Astrocyte (in vitro differentiated cells and primary cell): ENCODE results near the gene PRR5L. TPM values are rescaled to one million over a fixed set of nuclear protein-coding genes. Genes with fewer than 3 reads are reported as not detected.
A peak's percentile ranks its signal among the peaks of the same experiment; 100 is the strongest.

Experiments
- DNase-seq: peaks from one replicate; pipeline ENCODE4 v3.0.0-alpha.2; 2010; ENCODE audit warnings: low read depth
- FAIRE-seq: peaks from 2 replicates; lab custom pipeline; 2011; peaks lifted over from hg19 to GRCh38; lab: Jason Lieb, UNC
- H2AFZ ChIP-seq: 2 replicates; pipeline ENCODE4 v1.6.0; 2012; ENCODE audit warnings: low read depth, low read length, inconsistent platforms
- H3K27ac ChIP-seq: 2 replicates; pipeline ENCODE4 v1.5.1; 2011; ENCODE audit warnings: low read depth, low read length, inconsistent platforms
- H3K27me3 ChIP-seq: 2 replicates; pipeline ENCODE4 v1.6.0; 2011; ENCODE audit warnings: low read length, inconsistent platforms; ENCODE audit not compliant: insufficient read depth
- H3K36me3 ChIP-seq: 2 replicates; pipeline ENCODE4 v1.5.1; 2011; ENCODE audit warnings: low read length, inconsistent platforms; ENCODE audit not compliant: insufficient read depth
- H3K4me1 ChIP-seq: 2 replicates; pipeline ENCODE4 v1.5.1; 2011; ENCODE audit warnings: low read length, inconsistent platforms; ENCODE audit not compliant: insufficient read depth
- H3K4me2 ChIP-seq: 2 replicates; pipeline ENCODE4 v1.6.0; 2012; ENCODE audit warnings: low read length, inconsistent platforms
- H3K4me3 ChIP-seq: 2 replicates; pipeline ENCODE4 v1.5.1; 2011; ENCODE audit warnings: low read depth, mild to moderate bottlenecking, low read length, inconsistent platforms; ENCODE audit not compliant: insufficient read depth
- H3K79me2 ChIP-seq: 2 replicates; pipeline ENCODE4 v1.6.0; 2012; ENCODE audit warnings: mild to moderate bottlenecking, low read length, inconsistent platforms; ENCODE audit not compliant: insufficient read depth
- H3K9ac ChIP-seq: 2 replicates; pipeline ENCODE4 v1.6.0; 2012; ENCODE audit warnings: mild to moderate bottlenecking, low read length, inconsistent platforms
- H3K9me3 ChIP-seq: 2 replicates; pipeline ENCODE4 v1.5.1; 2012; ENCODE audit warnings: low read depth, mild to moderate bottlenecking, low read length, inconsistent platforms; ENCODE audit not compliant: insufficient read depth
- H4K20me1 ChIP-seq: 2 replicates; pipeline ENCODE4 v1.6.0; 2012; ENCODE audit warnings: low read length, inconsistent platforms; ENCODE audit not compliant: insufficient read depth
- H3K27ac Mint-ChIP-seq: one replicate; pipeline ENCODE4 v1.8.0; 2021; ENCODE audit warnings: mild to moderate bottlenecking, mixed read lengths; ENCODE audit not compliant: unreplicated experiment
- H3K27me3 Mint-ChIP-seq: one replicate; pipeline ENCODE4 v1.8.0; 2021; ENCODE audit warnings: low read depth, mixed read lengths; ENCODE audit not compliant: unreplicated experiment
- H3K36me3 Mint-ChIP-seq: one replicate; pipeline ENCODE4 v1.8.0; 2021; ENCODE audit warnings: low read depth, mixed read lengths; ENCODE audit not compliant: unreplicated experiment
- H3K4me1 Mint-ChIP-seq: one replicate; pipeline ENCODE4 v1.8.0; 2021; ENCODE audit warnings: low read depth, mixed read lengths; ENCODE audit not compliant: unreplicated experiment
- H3K4me3 Mint-ChIP-seq: one replicate; pipeline ENCODE4 v1.8.0; 2021; ENCODE audit warnings: mild to moderate bottlenecking, moderate library complexity, mixed read lengths; ENCODE audit not compliant: unreplicated experiment
- H3K9me3 Mint-ChIP-seq: one replicate; pipeline ENCODE4 v1.8.0; 2021; ENCODE audit warnings: mild to moderate bottlenecking, mixed read lengths; ENCODE audit not compliant: unreplicated experiment
- EZH2 ChIP-seq: IDR thresholded peaks from 2 replicates; pipeline ENCODE4 v1.6.1; 2012; ENCODE audit warnings: mild to moderate bottlenecking, low read length, inconsistent platforms; ENCODE audit not compliant: insufficient read depth
- total RNA-seq: library from RNA; stranded (reverse); gene quantifications from 2 replicates; pipeline ENCODE4 v1.2.1, GENCODE V29; 2021
- TF ChIP-seq, protein P1 (sequence below): IDR thresholded peaks from 2 replicates; pipeline ENCODE4 v1.5.1; 2011; ENCODE audit warnings: low read depth, mild to moderate bottlenecking, inconsistent platforms, low read length, moderate library complexity; ENCODE audit not compliant: insufficient read depth

PRR5L gene
- total RNA-seq, 1 donor from 2014 or later, result 55.6 TPM

DNA sequence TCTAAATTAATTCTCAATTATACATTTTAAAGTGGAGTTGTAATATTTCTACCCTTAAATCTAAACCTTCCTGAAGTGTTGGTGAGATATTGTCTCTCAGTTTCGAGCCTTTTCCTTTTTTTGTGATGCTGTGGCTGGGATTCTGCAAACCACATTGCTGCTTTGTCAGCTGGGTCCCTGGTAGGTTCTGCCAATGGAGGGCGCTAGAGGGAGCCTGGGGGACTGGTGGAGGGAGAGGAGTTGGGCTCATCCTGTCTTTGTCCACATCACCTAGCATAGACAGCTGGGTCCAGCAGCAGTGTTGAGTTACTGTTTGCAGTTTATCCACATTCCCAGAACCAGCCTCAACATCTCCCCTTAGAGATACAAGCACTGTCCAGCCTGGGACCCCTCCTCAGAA is 173.0 kb downstream of the PRR5L start:
- DNase-seq, result no peak
- TF ChIP-seq EZH2, result no peak
- TF ChIP-seq, protein P1, sequence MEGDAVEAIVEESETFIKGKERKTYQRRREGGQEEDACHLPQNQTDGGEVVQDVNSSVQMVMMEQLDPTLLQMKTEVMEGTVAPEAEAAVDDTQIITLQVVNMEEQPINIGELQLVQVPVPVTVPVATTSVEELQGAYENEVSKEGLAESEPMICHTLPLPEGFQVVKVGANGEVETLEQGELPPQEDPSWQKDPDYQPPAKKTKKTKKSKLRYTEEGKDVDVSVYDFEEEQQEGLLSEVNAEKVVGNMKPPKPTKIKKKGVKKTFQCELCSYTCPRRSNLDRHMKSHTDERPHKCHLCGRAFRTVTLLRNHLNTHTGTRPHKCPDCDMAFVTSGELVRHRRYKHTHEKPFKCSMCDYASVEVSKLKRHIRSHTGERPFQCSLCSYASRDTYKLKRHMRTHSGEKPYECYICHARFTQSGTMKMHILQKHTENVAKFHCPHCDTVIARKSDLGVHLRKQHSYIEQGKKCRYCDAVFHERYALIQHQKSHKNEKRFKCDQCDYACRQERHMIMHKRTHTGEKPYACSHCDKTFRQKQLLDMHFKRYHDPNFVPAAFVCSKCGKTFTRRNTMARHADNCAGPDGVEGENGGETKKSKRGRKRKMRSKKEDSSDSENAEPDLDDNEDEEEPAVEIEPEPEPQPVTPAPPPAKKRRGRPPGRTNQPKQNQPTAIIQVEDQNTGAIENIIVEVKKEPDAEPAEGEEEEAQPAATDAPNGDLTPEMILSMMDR, result peak; percentile 59
- Mint-ChIP-seq H3K27me3 (no peaks in the 10 kb centered on the region), H3K4me3 (peak overlapping the region; percentile 35), H3K27ac (peak overlapping the region; percentile 90), H3K9me3 (peaks cover 4% of the 10 kb centered on the region), H3K36me3 (peaks cover 9% of the 10 kb centered on the region), H3K4me1 (peaks cover 49% of the 10 kb centered on the region)
- H4K20me1 ChIP-seq, result no peaks in the 10 kb centered on the region
- no peaks in the 10 kb centered on the region for H3K79me2 ChIP-seq
- no peaks in the 10 kb centered on the region for H3K36me3 ChIP-seq
- H3K27ac ChIP-seq, result peak overlapping the region; percentile 80
- no peak overlapping the region for H2AFZ ChIP-seq
- H3K4me1 ChIP-seq, result peaks cover 34% of the 10 kb centered on the region
- FAIRE-seq, result no peak
- no peaks in the 10 kb centered on the region for H3K9me3 ChIP-seq
- H3K27me3 ChIP-seq, result no peaks in the 10 kb centered on the region
- H3K4me3 ChIP-seq, result no peak overlapping the region
- peak overlapping the region; percentile 66 for H3K4me2 ChIP-seq
- H3K9ac ChIP-seq, result peak overlapping the region; percentile 15

DNA sequence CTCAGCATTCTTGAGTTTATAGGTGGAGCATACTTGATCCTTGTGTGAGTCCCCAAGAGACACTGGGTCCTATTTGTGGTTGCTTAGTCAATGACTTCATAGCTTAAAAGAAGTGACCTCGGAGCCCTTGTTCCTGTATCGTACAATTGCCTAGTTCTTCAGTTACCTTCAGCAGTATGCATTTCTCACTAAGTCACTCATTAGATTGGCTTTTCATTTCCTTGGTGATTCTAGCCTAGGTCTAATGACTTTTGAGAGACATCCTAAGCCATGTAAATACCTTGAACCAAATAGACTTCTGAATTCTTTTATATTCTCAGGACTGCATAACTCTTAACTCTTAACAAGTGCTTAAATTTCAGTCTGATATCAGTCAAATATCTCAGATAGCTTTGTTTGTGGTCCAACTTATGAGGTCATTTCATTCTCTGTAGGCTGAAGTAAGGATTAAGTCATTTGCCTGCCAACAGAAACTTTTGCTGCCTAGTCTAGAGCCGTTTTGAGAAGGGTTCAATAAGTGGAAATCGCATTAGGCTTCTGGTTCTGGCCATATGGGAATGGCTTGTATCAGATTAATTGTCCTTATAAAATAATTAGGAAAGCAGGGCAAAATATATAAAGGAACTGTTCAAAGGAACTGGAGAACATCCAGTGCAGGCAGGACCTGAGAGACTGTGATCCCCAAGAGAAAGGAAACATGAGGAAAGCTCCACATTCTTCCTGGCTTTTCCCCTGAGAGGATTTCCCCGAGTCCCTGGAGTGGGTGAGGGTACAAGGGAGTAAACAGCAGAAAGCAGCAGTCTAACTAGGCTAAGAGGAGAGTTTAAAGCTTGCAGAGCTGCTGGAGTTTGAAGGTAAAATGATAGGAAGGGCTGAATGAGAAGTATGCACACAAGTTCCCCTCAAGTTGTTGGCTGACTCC is 174.1 kb downstream of the PRR5L start:
- FAIRE-seq (peak; percentile 98), DNase-seq (peak; percentile 91)
- Mint-ChIP-seq H3K36me3 (peaks cover 9% of the 10 kb centered on the region), H3K4me1 (peaks cover 38% of the 10 kb centered on the region), H3K4me3 (no peak overlapping the region), H3K9me3 (peaks cover 4% of the 10 kb centered on the region), H3K27ac (peak overlapping the region; percentile 90), H3K27me3 (no peaks in the 10 kb centered on the region)
- peak overlapping the region; percentile 80 for H3K27ac ChIP-seq
- no peaks in the 10 kb centered on the region for H4K20me1 ChIP-seq
- H2AFZ ChIP-seq, result no peak overlapping the region
- H3K9ac ChIP-seq, result peak overlapping the region; percentile 57
- peaks cover 25% of the 10 kb centered on the region for H3K4me1 ChIP-seq
- H3K79me2 ChIP-seq, result no peaks in the 10 kb centered on the region
- peak overlapping the region; percentile 66 for H3K4me2 ChIP-seq
- H3K36me3 ChIP-seq, result no peaks in the 10 kb centered on the region
- no peak overlapping the region for H3K4me3 ChIP-seq
- no peaks in the 10 kb centered on the region for H3K27me3 ChIP-seq
- no peaks in the 10 kb centered on the region for H3K9me3 ChIP-seq
- no peak for TF ChIP-seq EZH2
- TF ChIP-seq, protein P1, result no peak

DNA sequence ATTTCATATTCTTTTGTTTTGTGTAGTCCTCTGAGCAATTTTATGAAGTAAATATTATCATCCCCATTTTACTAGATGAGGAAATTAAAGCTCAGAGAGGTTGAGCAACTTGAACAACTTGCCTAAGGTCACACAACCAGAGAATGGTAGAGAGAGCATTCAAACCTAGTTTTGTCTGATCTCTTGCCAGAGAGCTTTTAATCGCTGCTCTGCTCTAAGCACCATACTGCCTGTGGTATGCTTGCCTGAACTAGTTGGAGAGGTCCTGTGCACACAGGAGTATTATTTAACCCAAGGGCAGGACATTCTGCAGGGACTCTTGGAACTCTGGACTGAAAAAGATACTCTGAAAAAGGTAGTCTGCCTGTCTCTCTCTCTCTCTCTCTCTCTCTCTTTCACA is 175.5 kb downstream of the PRR5L start:
- no peaks in the 10 kb centered on the region for H3K27me3 ChIP-seq
- FAIRE-seq, result no peak
- peaks cover 5% of the 10 kb centered on the region for H3K36me3 Mint-ChIP-seq

More for the DNA sequence above, 175.5 kb downstream of the PRR5L start:
- Mint-ChIP-seq H3K27me3 (no peaks in the 10 kb centered on the region), H3K9me3 (peaks cover 4% of the 10 kb centered on the region), H3K4me1 (peaks cover 42% of the 10 kb centered on the region), H3K4me3 (no peak overlapping the region), H3K27ac (no peak overlapping the region)
- no peak overlapping the region for H3K27ac ChIP-seq
- TF ChIP-seq EZH2, result no peak
- no peak overlapping the region for H2AFZ ChIP-seq
- no peaks in the 10 kb centered on the region for H4K20me1 ChIP-seq
- no peaks in the 10 kb centered on the region for H3K9me3 ChIP-seq
- no peaks in the 10 kb centered on the region for H3K36me3 ChIP-seq
- no peak for DNase-seq
- H3K4me1 ChIP-seq, result peaks cover 20% of the 10 kb centered on the region
- no peak overlapping the region for H3K4me3 ChIP-seq
- no peak overlapping the region for H3K9ac ChIP-seq
- no peaks in the 10 kb centered on the region for H3K79me2 ChIP-seq
- no peak overlapping the region for H3K4me2 ChIP-seq
